Measurements from ENCODE around the gene FAM169A.
"Not testable (repeated sequence)": the region's sequence is repeated elsewhere in the genome, so short reads cannot be mapped to it uniquely, and the experiment has no call there.

Gene FAM169A

GRCh38 chr5:74798977-74799911, 66.9 kb downstream of the FAM169A start:
- no peak overlapping the region for H3K4me3 ChIP-seq (replicated peaks; ENCODE audit: low read depth, low read length)
- no peak for DNase-seq (ENCODE audit: low read depth)
- no peak for TF ChIP-seq CTCF (IDR thresholded peaks at IDR 0.05; ENCODE audit: low read length, missing control alignments)

DNA sequence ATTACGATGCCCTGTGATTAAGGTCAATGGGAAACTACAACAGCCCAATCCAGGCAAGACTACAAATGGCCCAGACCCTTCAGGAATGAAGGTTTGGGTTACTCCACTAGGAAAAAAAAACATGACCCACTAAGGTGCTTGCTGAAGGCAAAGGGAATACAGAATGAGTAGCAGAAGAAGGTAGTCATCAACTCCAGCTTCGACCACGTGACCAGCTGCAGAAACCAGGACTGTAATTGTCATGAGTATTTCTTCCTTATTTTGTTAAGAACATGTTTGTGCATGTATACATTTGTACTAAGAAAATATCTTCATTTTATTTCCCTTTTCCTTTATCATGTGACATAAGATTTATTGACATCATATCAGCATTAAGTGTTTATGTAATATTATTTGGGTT, 74.5 kb downstream of the FAM169A start:
- not testable (repeated sequence) for DNase-seq (ENCODE audit: low read depth); H3K4me3 ChIP-seq (replicated peaks; ENCODE audit: low read depth, low read length)

DNA sequence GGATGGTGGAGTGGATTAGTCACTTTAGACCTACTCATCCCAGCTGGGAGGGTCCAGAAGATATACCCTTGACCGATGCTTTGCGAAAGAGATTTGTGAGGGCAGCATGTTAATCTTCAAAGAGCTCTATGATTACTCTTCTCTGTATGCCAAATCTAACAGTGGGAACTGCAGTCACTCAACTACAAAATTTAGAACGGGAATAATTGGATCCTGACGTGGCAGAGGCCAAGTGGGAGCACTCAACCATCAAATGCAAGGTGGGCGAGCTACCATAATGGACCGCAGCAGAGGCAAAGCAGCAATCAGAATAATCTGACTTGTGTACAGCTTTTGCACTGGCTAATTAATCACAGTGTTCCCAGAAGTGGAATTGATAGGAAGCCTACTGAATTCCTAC, 78.8 kb downstream of the FAM169A start:
- no peak for DNase-seq (ENCODE audit: low read depth)
- H3K4me3 ChIP-seq (replicated peaks; ENCODE audit: low read depth, low read length): no peak overlapping the region
- TF ChIP-seq CTCF (IDR thresholded peaks at IDR 0.05; ENCODE audit: low read length, missing control alignments): no peak

DNA sequence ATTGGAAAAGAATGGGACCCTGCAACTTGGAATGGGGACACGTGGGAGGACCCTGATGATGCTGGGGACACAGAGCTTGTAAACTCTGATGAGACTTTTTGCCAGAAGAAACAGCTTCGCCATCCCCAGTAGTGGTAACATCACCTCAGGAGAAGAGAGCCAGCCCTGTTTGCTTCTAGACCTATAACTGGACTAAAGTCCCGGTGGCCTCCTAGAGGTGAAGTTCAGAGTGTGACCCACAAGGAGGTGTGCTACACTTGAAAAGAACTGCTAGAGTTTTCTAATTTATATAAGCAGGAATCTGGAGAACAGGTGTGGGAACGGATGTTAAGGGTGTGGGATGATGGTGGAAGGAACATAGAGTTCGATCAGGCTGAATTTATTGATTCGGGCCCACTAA, 79.3 kb downstream of the FAM169A start:
- no peak for TF ChIP-seq CTCF (IDR thresholded peaks at IDR 0.05; ENCODE audit: low read length, missing control alignments)
- DNase-seq (ENCODE audit: low read depth): no peak
- H3K4me3 ChIP-seq (replicated peaks; ENCODE audit: low read depth, low read length): no peak overlapping the region

GRCh38 chr5:74778609-74779008, 87.6 kb downstream of the FAM169A start:
- H3K4me3 ChIP-seq (replicated peaks; ENCODE audit: low read depth, low read length): no peak overlapping the region
- DNase-seq (ENCODE audit: low read depth): no peak
- no peak for TF ChIP-seq CTCF (IDR thresholded peaks at IDR 0.05; ENCODE audit: low read length, missing control alignments)

GRCh38 chr5:74772359-74772758, 93.8 kb downstream of the FAM169A start:
- DNase-seq (ENCODE audit: low read depth): peak; percentile 4
- TF ChIP-seq CTCF (IDR thresholded peaks at IDR 0.05; ENCODE audit: low read length, missing control alignments): no peak
- no peak overlapping the region for H3K4me3 ChIP-seq (replicated peaks; ENCODE audit: low read depth, low read length)

- no peak for TF ChIP-seq CTCF (IDR thresholded peaks at IDR 0.05; ENCODE audit: low read length, missing control alignments)
- peak overlapping the region; percentile 99 for H3K4me3 ChIP-seq (replicated peaks; ENCODE audit: low read depth, low read length)
- DNase-seq (ENCODE audit: low read depth): peak; percentile 63
Measured at GRCh38 chr5:74767579-74767913, 98.6 kb downstream of the FAM169A start.

Measured in fibroblast of pulmonary artery (primary cell).